Aorta (tissue), 5 donors: ENCODE results near the gene RNF175. TPM values are rescaled to one million over a fixed set of nuclear protein-coding genes. Genes with fewer than 3 reads are reported as not detected.

ENCODE experiments used
- ATAC-seq: fragments of 200-7000 bp; cut with Tn5 transposase; one replicate; pipeline ENCODE4 v1.9.1; 2022; ENCODE audit warnings: moderate library complexity; ENCODE audit not compliant: low FRiP score
- DNase-seq, 2 donors: peaks; one replicate each; pipeline ENCODE4 v3.0.0-alpha.2; 2020
- H3K27ac ChIP-seq, 2 donors: one replicate each; pipeline ENCODE4 v1.5.1; 2013; ENCODE audit warnings: low read length in 2 of 2, mild to moderate bottlenecking in 2 of 2, moderate library complexity in 2 of 2, control low read depth in 1 of 2, inconsistent platforms in 1 of 2, low read depth in 1 of 2
- H3K27me3 ChIP-seq, 2 donors: one replicate each; pipeline ENCODE4 v1.6.1; 2013; ENCODE audit warnings: control low read depth in 1 of 2, low read length in 1 of 2, mild to moderate bottlenecking in 1 of 2, moderate library complexity in 1 of 2; ENCODE audit not compliant: insufficient read depth in 2 of 2, control insufficient read depth in 1 of 2
- H3K36me3 ChIP-seq, 2 donors: one replicate each; pipeline ENCODE4 v1.6.1; 2013; ENCODE audit warnings: control low read depth in 1 of 2, low read length in 1 of 2, mild to moderate bottlenecking in 1 of 2; ENCODE audit not compliant: insufficient read depth in 2 of 2, control insufficient read depth in 1 of 2
- H3K4me1 ChIP-seq, 2 donors: one replicate each; pipeline ENCODE4 v1.6.1; 2013; ENCODE audit warnings: low read length in 2 of 2, control low read depth in 1 of 2, mild to moderate bottlenecking in 1 of 2, moderate library complexity in 1 of 2; ENCODE audit not compliant: insufficient read depth in 2 of 2, control insufficient read depth in 1 of 2
- H3K4me3 ChIP-seq, 2 donors: one replicate each; pipeline ENCODE4 v1.5.1; 2013; ENCODE audit warnings: low read length in 2 of 2, control low read depth in 1 of 2, mild to moderate bottlenecking in 1 of 2
- H3K9me3 ChIP-seq: one replicate; pipeline ENCODE4 v1.6.1; 2013; ENCODE audit warnings: mild to moderate bottlenecking, low read length; ENCODE audit not compliant: control insufficient read depth
- WGBS, 2 donors: extraction: QIAGEN DNeasy Blood & Tissue Kit; methylation state at CpG; one replicate each; pipeline ENCODE4 v1.1.7; 2013; 5-methylcytosine and 5-hydroxymethylcytosine counted together
- intact Hi-C, 2 donors: fragments of 100-400 bp; cut with DNase I; formaldehyde crosslinking; loops; one replicate each; pipeline versions ENCODE4 v1.14.2 to v1.15.0; 2022
- polyA plus RNA-seq, 2 donors: library from polyadenylated mRNA; stranded (reverse); fragments of 200-250 nt; gene quantifications; one replicate each; pipeline ENCODE4 v1.2.3, GENCODE V29; 2013
- total RNA-seq, 2 donors: library from RNA; stranded (reverse); fragmentation: NEBNext Ultra II Directional; extraction: Animal tissue kit (Norgen Biotek cat#: 25700); gene quantifications; one replicate each; pipeline ENCODE4 v1.2.1, GENCODE V29; 2021
- donor health status: healthy with polysubstance abuse.
- donor health status: Bipolar disorder and iron deficiency.
- donor health status: DM: no; HTN: no; CAD: no.
- donor health status: DM: no; HTN: no; CAD: no.
- donor health status: DM: yes; HTN: yes; CAD: no.

Gene RNF175
- total and polyA plus RNA-seq, 4 donors, result 0.33 to 1.0 TPM; not detected in 2

DNA sequence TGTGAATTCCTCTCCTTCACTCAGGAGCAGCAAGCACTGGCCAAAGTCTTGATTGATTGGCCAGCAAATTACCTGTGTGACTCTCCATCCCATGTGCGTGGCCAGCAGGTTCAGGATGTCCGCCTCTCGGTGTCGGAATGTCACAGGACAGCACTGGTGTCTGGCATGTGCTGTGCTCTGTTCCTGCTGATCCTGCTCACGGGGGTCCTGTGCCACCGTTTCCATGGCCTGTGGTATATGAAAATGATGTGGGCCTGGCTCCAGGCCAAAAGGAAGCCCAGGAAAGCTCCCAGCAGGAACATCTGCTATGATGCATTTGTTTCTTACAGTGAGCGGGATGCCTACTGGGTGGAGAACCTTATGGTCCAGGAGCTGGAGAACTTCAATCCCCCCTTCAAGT lies 55.3 kb downstream of the RNF175 start:
- Histone ChIP-seq H3K27ac (no peak overlapping the region), H3K4me1 (no peaks in the 10 kb centered on the region), H3K4me3 (no peak overlapping the region), H3K9me3 (no peaks in the 10 kb centered on the region), H3K36me3 (no peaks in the 10 kb centered on the region), H3K27me3 (no peaks in the 10 kb centered on the region)
- ATAC-seq (no peak), DNase-seq (no peak)
- 94 to 96% methylated on average over 7 of the region's 7 CpGs for WGBS, 2 donors
- intact Hi-C loops, result no loop called here

DNA sequence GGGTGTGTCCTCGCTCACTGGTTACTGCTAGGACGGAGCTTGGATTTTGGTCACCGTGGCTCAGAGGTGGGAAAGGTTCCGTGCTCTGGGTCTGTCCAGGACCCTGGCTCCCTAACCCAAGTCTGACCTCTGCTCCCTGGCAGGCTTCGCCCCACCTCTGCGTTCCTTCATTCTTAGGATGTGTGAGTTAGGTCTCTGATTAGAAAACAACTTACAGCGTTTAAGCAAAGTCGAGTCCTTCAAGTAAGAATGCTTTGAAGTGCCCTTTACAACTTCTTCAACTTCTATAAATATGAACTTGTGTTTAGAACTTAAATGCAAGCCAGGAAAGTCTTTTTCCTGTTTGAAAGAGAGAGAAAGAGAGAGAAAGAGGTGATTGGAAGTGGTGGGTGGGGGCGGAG lies 74.9 kb downstream of the RNF175 start:
- intact Hi-C loops, result loop anchor here (5.0 kb wide), 1 partner anchor 38 kb away; no protein-coding TSS in a partner anchor
- 10 to 11% methylated on average over 9 of the region's 9 CpGs for WGBS, 2 donors
- Histone ChIP-seq H3K27me3 (no peaks in the 10 kb centered on the region), H3K9me3 (peaks cover 1% of the 10 kb centered on the region), H3K36me3 (no peaks in the 10 kb centered on the region), H3K4me3 (peak overlapping the region; percentile 31 to 65), H3K4me1 (no peaks in the 10 kb centered on the region), H3K27ac (no peak overlapping the region)
- DNase-seq, result no peak
- ATAC-seq, result peak; percentile 72

DNA sequence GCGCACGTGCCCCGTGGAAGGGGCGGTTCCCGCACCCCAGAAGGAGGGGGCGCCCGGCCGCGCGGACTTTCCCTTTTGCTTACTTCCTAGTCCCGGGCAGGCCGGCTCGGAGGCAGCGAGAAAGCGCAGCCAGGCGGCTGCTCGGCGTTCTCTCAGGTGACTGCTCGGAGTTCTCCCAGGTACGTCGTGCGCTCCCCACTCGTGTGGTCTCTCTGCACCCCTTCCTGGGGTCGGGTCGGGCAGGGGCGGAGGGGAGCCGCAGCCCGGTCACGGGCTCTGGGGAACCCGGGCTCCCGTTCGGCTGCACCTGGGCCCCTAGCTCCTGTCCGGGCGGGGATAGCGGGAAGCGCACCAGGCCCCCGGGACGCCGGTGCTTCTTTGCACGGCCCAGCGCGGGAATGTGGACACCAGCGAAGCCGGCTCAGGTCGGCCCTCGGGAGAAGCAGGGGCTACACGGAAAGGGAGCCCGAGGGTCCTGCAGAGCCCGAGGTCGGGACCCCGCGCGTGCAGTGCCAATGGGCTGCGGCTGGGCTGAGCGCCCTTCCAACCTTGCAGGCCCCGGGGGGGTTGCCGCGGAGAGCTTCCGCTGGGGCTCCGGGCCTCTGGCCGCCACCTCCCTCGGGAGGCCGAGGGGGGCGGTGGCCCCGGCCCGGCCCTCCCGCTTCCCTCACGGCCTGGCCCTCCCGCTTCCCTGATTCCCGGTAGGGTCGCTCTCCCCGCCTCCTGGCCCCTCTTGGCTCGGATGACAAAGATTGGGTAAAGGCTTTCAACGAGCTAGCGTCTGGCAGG lies 75.4 kb downstream of the RNF175 start, which contains the start of gene TLR2:
TLR2 (plus strand) TSS at position 99 of the 789 bp plus-strand sequence. CDS start 18,628 bp downstream, outside the sequence.
- Histone ChIP-seq H3K36me3 (no peaks in the 10 kb centered on the region), H3K9me3 (peaks cover 1% of the 10 kb centered on the region), H3K4me3 (peak within 1 kb of the TSS; percentile 31 to 65), H3K27ac (no peak within 1 kb of the TSS), H3K4me1 (no peaks in the 10 kb centered on the region), H3K27me3 (no peaks in the 10 kb centered on the region)
- 0% methylated on average over 54 to 75 of the region's 75 CpGs for WGBS, 2 donors
- DNase-seq, result peak; percentile 91 to 92
- peak; percentile 92 for ATAC-seq
- intact Hi-C loops, result loop anchor here (5.0 kb wide), 1 partner anchor 37 kb away; no protein-coding TSS in a partner anchor

DNA sequence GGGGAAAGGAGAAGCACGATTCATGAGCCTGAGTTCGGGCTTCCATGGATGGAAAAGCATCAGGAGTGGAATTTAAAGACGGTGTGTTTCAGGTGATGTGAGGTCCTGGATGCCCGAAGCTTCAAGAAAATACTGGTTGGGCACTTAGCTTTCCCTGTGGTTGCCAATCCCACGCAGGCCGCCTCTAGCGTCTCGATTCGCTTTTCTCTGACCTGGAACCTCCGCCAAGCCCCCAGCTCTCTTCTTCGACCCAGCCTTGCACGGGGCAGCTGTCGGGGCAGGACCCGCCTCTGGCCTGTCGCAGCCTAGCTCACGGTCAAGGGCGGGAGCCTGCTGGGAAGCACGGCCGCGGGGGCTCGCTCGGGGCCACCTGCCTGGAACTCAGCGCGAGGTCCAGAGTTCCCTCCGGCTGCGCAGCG lies 76.1 kb downstream of the RNF175 start:
- H3K9me3 ChIP-seq, result peaks cover 1% of the 10 kb centered on the region
- 7 to 8% methylated on average over 25 to 27 of the region's 27 CpGs for WGBS, 2 donors
- no peaks in the 10 kb centered on the region for H3K4me1 ChIP-seq
- intact Hi-C loops, result loop anchor here (5.0 kb wide), 1 partner anchor 36 kb away; no protein-coding TSS in a partner anchor
- H3K36me3 ChIP-seq, result no peaks in the 10 kb centered on the region
- DNase-seq, result no peak
- no peaks in the 10 kb centered on the region for H3K27me3 ChIP-seq
- ATAC-seq, result no peak
- no peak overlapping the region for H3K27ac ChIP-seq
- H3K4me3 ChIP-seq, result peak overlapping the region; percentile 31 to 65

DNA sequence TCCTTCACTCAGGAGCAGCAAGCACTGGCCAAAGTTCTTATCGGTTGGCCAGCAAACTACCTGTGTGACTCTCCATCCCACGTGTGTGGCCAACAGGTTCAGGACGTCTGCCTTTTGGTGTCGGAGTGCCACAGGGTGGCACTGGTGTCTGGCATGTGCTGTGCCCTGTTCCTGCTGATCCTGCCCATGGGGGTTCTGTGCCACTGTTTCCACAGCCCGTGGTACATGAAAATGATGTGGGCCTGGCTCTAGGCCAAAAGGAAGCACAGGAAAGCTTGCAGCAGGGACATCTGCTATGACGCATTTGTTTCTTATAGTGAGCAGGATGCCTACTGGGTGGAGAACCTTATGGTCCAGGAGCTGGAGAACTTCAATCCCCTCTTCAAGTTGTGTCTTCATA lies 80.3 kb downstream of the RNF175 start:
- Histone ChIP-seq H3K4me1 (peaks cover 0 to 10% of the 10 kb centered on the region in 2 donors), H3K4me3 (no peak overlapping the region), H3K36me3 (no peaks in the 10 kb centered on the region), H3K27me3 (no peaks in the 10 kb centered on the region), H3K9me3 (no peaks in the 10 kb centered on the region), H3K27ac (no peak overlapping the region)
- ATAC-seq, result no peak
- WGBS, 2 donors, result 86 to 88% methylated on average over 6 of the region's 6 CpGs
- DNase-seq, result no peak
- intact Hi-C loops, result no loop called here

DNA sequence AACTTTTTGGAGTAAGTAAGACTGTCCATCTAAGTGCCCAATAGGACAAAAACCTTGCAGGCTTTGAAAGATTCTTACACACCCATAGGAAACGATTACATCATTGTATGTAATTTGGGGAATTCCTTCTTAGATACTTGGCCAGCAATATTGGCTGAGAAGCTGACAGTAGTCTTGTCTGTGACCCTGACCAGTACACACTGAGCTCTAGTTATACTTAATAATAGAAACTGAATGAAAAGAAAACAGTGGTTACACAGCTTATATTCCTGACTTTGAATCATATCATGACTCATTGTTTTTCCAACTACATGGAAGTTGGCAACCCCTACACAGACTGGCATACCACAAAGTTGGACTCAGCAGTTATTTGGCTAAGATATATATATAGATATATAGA lies 82.8 kb downstream of the RNF175 start:
- ATAC-seq, result peak; percentile 88
- Histone ChIP-seq H3K36me3 (no peaks in the 10 kb centered on the region), H3K27me3 (no peaks in the 10 kb centered on the region), H3K4me3 (no peak overlapping the region), H3K27ac (no peak overlapping the region), H3K4me1 (peaks cover 0 to 10% of the 10 kb centered on the region in 2 donors), H3K9me3 (no peaks in the 10 kb centered on the region)
- WGBS, 2 donors, result 0 to 3% methylated on average over 1 of the region's 1 CpG
- intact Hi-C loops, result no loop called here
- no peak for DNase-seq

DNA sequence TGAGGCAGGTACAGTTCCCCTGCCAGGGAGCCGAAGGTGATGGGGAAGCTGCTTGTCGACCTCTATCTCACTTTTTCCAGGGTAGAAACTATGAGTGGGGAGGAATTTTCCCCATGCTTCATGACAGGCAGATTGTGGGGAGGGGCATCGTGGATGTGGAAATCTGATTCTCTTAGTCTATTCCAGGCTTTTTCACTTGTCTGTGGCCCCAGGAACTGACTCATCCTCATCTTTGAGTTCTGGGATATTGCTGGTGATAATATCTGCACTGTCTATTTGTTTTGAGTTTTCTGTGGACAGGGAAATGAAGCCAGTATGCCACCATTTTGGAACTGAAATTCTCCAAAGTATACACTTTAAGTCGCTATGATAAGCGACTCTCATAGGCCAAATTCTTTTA lies 83.3 kb downstream of the RNF175 start:
- intact Hi-C loops, result no loop called here
- no peaks in the 10 kb centered on the region for H3K36me3 ChIP-seq
- no peak overlapping the region for H3K4me3 ChIP-seq
- no peaks in the 10 kb centered on the region for H3K27me3 ChIP-seq
- H3K27ac ChIP-seq, result peak overlapping the region in 1 of 2 donors; percentile 12
- H3K9me3 ChIP-seq, result no peaks in the 10 kb centered on the region
- WGBS, 2 donors, result 44 to 54% methylated on average over 5 of the region's 5 CpGs
- no peak for ATAC-seq
- H3K4me1 ChIP-seq, result peaks cover 0 to 10% of the 10 kb centered on the region in 2 donors
- DNase-seq, result no peak

DNA sequence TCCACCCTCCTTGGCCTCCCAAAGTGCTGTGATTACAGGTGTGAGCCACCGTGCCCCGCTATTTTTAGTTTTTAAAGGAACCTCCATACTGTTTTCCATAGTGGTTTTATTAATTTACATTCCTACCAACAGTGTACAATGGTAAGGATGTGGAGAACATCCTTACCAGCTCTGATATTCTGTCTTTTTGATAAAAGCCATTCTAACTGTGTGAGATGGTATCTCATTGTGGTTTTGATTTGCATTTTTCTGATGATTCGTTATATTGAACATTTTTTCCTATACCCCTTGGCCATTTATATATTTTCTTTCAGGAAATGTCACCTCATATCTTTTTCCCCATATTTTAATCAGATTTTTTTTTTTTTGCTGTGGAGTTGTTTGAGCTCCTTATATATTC lies 90.0 kb downstream of the RNF175 start:
- 61 to 75% methylated on average over 3 of the region's 3 CpGs for WGBS, 2 donors
- intact Hi-C loops, result no loop called here
- Histone ChIP-seq H3K4me1 (peaks cover 0 to 2% of the 10 kb centered on the region in 2 donors), H3K27ac (no peak overlapping the region), H3K36me3 (no peaks in the 10 kb centered on the region), H3K9me3 (no peaks in the 10 kb centered on the region), H3K4me3 (no peak overlapping the region), H3K27me3 (no peaks in the 10 kb centered on the region)
- no peak for ATAC-seq
- DNase-seq, result no peak

DNA sequence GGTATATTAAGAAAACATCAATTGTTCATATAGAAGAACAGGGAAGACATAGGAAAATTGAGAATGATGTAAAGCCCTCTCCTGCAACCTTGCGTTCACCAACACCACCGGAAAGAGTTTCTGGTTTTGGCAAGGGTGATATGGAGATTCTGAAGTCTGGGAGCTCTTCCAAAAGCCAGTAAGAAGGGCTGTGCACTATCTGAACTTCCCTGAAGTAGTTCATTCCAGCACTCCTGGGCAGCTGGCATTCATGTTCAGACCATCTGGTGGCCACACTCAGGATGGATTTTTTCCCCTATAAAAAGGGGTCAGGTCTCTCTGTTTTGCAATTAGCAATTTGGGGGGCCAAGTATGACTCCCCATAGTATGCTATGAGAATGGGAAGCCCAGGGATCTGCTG lies 91.2 kb downstream of the RNF175 start:
- Histone ChIP-seq H3K36me3 (no peaks in the 10 kb centered on the region), H3K4me3 (no peak overlapping the region), H3K9me3 (no peaks in the 10 kb centered on the region), H3K27ac (no peak overlapping the region), H3K27me3 (no peaks in the 10 kb centered on the region), H3K4me1 (peaks cover 0 to 2% of the 10 kb centered on the region in 2 donors)
- no peak for DNase-seq
- intact Hi-C loops, result loop anchor here in 1 of 2 donors (1.0 kb wide), 1 partner anchor 18 kb away; no protein-coding TSS in a partner anchor
- no peak for ATAC-seq
- 13 to 16% methylated on average over 2 of the region's 2 CpGs for WGBS, 2 donors
